ENCODE measurements around the gene LAMA3.

LAMA3 gene

GRCh38 chr18:23994361-23994902, 305.2 kb downstream of the LAMA3 start:
- DNase-seq (ENCODE audit: low spot score): no peak
- no peak for TF ChIP-seq CTCF (IDR thresholded peaks at IDR 0.05; ENCODE audit: extremely low read depth, missing control alignments)

DNA sequence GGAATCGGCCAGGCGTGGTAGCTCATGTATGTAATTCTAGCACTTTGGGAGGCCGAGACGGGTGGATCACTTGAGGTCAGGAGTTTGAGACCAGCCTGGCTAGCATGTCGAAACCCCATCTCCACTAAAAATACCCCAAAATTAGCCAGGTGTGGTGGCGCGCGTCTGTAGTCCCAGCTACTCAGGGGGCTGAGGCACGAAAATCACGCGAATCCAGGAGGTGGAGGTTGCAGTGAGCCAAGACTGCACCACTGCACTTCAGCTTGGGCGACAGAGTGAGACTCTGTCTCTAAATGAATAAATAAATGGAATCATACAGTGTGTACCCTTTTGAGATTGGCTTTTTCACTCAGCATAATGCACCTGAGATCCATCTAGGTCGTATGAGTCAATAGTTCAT, 305.9 kb downstream of the LAMA3 start:
- DNase-seq (ENCODE audit: low spot score): no peak
- TF ChIP-seq CTCF (IDR thresholded peaks at IDR 0.05; ENCODE audit: extremely low read depth, missing control alignments): no peak

DNA sequence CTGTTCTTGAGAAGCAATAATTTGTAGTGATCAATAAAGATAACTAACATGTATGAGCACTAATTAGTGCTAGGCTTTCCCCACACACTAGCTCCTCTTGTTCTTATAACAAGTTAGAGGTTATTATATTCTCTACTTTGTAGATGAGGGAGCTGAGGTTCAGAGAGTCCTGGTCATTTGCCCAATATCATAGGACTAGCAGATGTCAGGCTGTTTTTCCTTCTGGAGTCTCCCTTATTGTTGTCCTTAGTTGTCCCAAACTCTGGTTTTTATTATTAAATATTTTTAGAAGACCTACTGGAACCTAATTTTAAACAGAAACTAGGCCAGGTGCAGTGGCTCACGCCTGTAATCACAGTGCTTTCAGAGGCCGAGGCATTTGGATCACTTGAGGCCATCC, 308.8 kb downstream of the LAMA3 start:
- no peak for TF ChIP-seq CTCF (IDR thresholded peaks at IDR 0.05; ENCODE audit: extremely low read depth, missing control alignments)
- DNase-seq (ENCODE audit: low spot score): no peak

- no peak for TF ChIP-seq CTCF (IDR thresholded peaks at IDR 0.05; ENCODE audit: extremely low read depth, missing control alignments)
Measured at GRCh38 chr18:23998820-23999219, 309.6 kb downstream of the LAMA3 start.

GRCh38 chr18:24000613-24001490, 311.6 kb downstream of the LAMA3 start:
- DNase-seq (ENCODE audit: low spot score): no peak

More at GRCh38 chr18:23998820-23999219, 309.6 kb downstream of the LAMA3 start:
- DNase-seq (ENCODE audit: low spot score): no peak

DNA sequence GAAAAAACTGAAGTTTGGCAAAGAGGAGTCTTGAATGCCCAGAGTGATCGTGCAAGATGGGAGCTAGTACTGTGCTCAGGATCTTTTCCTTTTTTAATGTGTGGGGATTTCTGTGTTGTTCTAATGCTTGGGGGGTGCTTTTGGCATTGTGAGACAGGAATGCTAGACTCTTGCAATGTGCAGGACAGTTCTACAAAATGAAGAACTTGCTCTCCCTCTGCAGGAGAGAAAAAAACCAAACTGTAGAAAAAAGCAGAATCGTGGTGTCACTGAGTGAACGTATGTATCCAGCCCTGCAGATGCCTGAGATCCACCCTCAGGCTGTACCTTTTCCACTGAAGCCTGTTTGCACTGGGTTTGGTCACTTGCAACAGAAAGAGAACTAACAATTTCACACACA, 313.2 kb downstream of the LAMA3 start:
- no peak for DNase-seq (ENCODE audit: low spot score)
- TF ChIP-seq CTCF (IDR thresholded peaks at IDR 0.05; ENCODE audit: extremely low read depth, missing control alignments): no peak

More at GRCh38 chr18:24000613-24001490, 311.6 kb downstream of the LAMA3 start:
- no peak for TF ChIP-seq CTCF (IDR thresholded peaks at IDR 0.05; ENCODE audit: extremely low read depth, missing control alignments)

GRCh38 chr18:24003288-24003687, 314.0 kb downstream of the LAMA3 start:
- TF ChIP-seq CTCF (IDR thresholded peaks at IDR 0.05; ENCODE audit: extremely low read depth, missing control alignments): no peak
- DNase-seq (ENCODE audit: low spot score): no peak
